K562 (cell line): ENCODE results near the gene EIF4G1. TPM values are rescaled to one million over a fixed set of nuclear protein-coding genes. Genes with fewer than 3 reads are reported as not detected.

Source experiments
- ATAC-seq: fragments of 200-7000 bp; cut with Tn5 transposase; 3 replicates; pipeline ENCODE4 v1.9.1; 2020; ENCODE audit warnings: moderate library complexity
- BruUV-seq: library from RNA; stranded (reverse); fragments of 400-500 nt; replicated peaks from 2 replicates; lab custom pipeline; 2021; lab: Mats Ljungman, UMichigan
- CTCF ChIA-PET: fragments of 300-600 bp; formaldehyde crosslinking; extraction: SDS; loops from one replicate; lab custom pipeline; 2021; ENCODE audit warnings: low intra/inter-chr PET ratio; lab: Yijun Ruan, JAX
- POLR2A ChIA-PET: fragments of 300-600, 350-650 bp; sonication (Branson Sonifier 250); formaldehyde crosslinking; extraction: SDS; loops from one replicate; lab custom pipeline; 2021; ENCODE audit warnings: antibody characterized with exemption, inconsistent platforms; lab: Yijun Ruan, JAX
- DNase-seq, 4 experiments: peaks; one replicate each; pipeline versions ENCODE4 v3.0.0 to v3.0.0-alpha.2; 2011 to 2018; ENCODE audit warnings: low spot score in 3 of 4, mixed read lengths in 3 of 4; ENCODE audit errors: extremely low read depth in 1 of 4
- FAIRE-seq: peaks from 2 replicates; lab custom pipeline; 2011; peaks lifted over from hg19 to GRCh38; lab: Jason Lieb, UNC
- H2AFZ ChIP-seq: 2 replicates; pipeline ENCODE4 v1.6.0; 2011; ENCODE audit warnings: low read depth, low read length, control low read depth, inconsistent platforms
- H3K27ac ChIP-seq: fragments of 200-600 bp; 3 replicates; pipeline ENCODE4 v1.8.0; 2011; ENCODE audit warnings: low read depth, mild to moderate bottlenecking, control low read depth, inconsistent platforms, low read length, moderate library complexity, mixed read lengths; ENCODE audit errors: extremely low read depth
- H3K27me3 ChIP-seq, 2 experiments: fragments of 300-600 bp in 1 of 2; 2 replicates in 1 of 2; 3 replicates in 1 of 2; pipeline versions ENCODE4 v1.6.0 to v1.8.0; 2011; ENCODE audit warnings: inconsistent platforms in 2 of 2, low read length in 2 of 2, mild to moderate bottlenecking in 1 of 2, mixed read lengths in 1 of 2, moderate library complexity in 1 of 2; ENCODE audit not compliant: control insufficient read depth in 2 of 2, insufficient read depth in 2 of 2
- H3K36me3 ChIP-seq: fragments of 300-600 bp; 3 replicates; pipeline ENCODE4 v1.8.0; 2011; ENCODE audit warnings: mild to moderate bottlenecking, low read length, inconsistent platforms; ENCODE audit not compliant: control insufficient read depth, insufficient read depth
- H3K4me1 ChIP-seq, 2 experiments: fragments of 200-600 bp in 1 of 2; replicated peaks in 1 of 2; 2 replicates in 1 of 2; 3 replicates in 1 of 2; pipeline versions ENCODE4 v1.5.1 to v1.8.0; 2011; ENCODE audit warnings: inconsistent platforms in 2 of 2, low read length in 2 of 2, mild to moderate bottlenecking in 1 of 2, mixed read lengths in 1 of 2, moderate library complexity in 1 of 2; ENCODE audit not compliant: control insufficient read depth in 2 of 2, insufficient read depth in 2 of 2
- H3K4me2 ChIP-seq: 2 replicates; pipeline ENCODE4 v1.6.1; 2011; ENCODE audit warnings: low read length, control low read depth, inconsistent platforms, mixed read lengths; ENCODE audit not compliant: insufficient read depth
- H3K4me3 ChIP-seq: fragments of 200-600 bp; sonication (generic), shearing (Covaris generic); 2 replicates; pipeline ENCODE4 v1.5.1; 2016; ENCODE audit warnings: control low read depth, inconsistent platforms
- H3K79me2 ChIP-seq: fragments of 200-600 bp; 3 replicates; pipeline ENCODE4 v1.8.0; 2011; ENCODE audit warnings: low read length, inconsistent platforms; ENCODE audit not compliant: control insufficient read depth, insufficient read depth
- H3K9ac ChIP-seq, 2 experiments: 2 replicates each; pipeline versions ENCODE4 v1.6.0 to v1.6.1; 2011; ENCODE audit warnings: low read depth in 2 of 2, low read length in 2 of 2, control low read depth in 1 of 2, inconsistent platforms in 1 of 2, mild to moderate bottlenecking in 1 of 2, mixed read lengths in 1 of 2; ENCODE audit not compliant: insufficient read depth in 1 of 2
- H3K9me1 ChIP-seq: one replicate; pipeline ENCODE4 v1.6.0; 2011; ENCODE audit warnings: inconsistent platforms, mild to moderate bottlenecking, low read length, moderate library complexity; ENCODE audit not compliant: control insufficient read depth, insufficient read depth
- H3K9me3 ChIP-seq: replicated peaks from 2 replicates; pipeline ENCODE4 v1.5.1; 2011; ENCODE audit warnings: low read depth, low read length, inconsistent platforms; ENCODE audit not compliant: control insufficient read depth, insufficient read depth
- H4K20me1 ChIP-seq: replicated peaks from 2 replicates; pipeline ENCODE4 v1.6.1; 2011; ENCODE audit warnings: low read length, inconsistent platforms, mixed read lengths; ENCODE audit not compliant: control insufficient read depth, insufficient read depth
- CHD7 ChIP-seq: fragments of 200-600 bp; sonication (generic); IDR thresholded peaks from one replicate; pipeline ENCODE4 v1.6.1; 2012; ENCODE audit warnings: mild to moderate bottlenecking, low read depth, low read length, inconsistent platforms
- ETS2 ChIP-seq: IDR thresholded peaks from 2 replicates; pipeline ENCODE4 v1.6.1; 2016; ENCODE audit warnings: borderline replicate concordance, missing genetic modification characterization, mild to moderate bottlenecking, moderate library complexity, missing compliant biosample characterization; ENCODE audit not compliant: poor library complexity, severe bottlenecking
- FOXA3 ChIP-seq, 2 experiments: fragments of 450-650 bp in 1 of 2; sonication (generic) in 1 of 2; formaldehyde crosslinking; IDR thresholded peaks in 1 of 2; conservative IDR thresholded peaks in 1 of 2; 2 replicates each; pipeline versions ENCODE4 v1.4.0 to v1.8.0; 2020 to 2022; ENCODE audit warnings: mild to moderate bottlenecking in 2 of 2, missing genetic modification reagents in 1 of 2
- IRF1 ChIP-seq: sonication (generic); formaldehyde crosslinking; IDR thresholded peaks from 2 replicates; pipeline ENCODE4 v1.8.0; 2022; ENCODE audit warnings: missing genetic modification reagents, mild to moderate bottlenecking, borderline replicate concordance
- NRF1 ChIP-seq, 2 experiments: fragments of 450-650 bp; IDR thresholded peaks in 1 of 2; conservative IDR thresholded peaks in 1 of 2; 2 replicates each; pipeline ENCODE4 v1.6.1; 2014; ENCODE audit warnings: mild to moderate bottlenecking in 2 of 2
- ZNF354B ChIP-seq: fragments of 250-450 bp; sonication (Bioruptor Pico); IDR thresholded peaks from 2 replicates; pipeline ENCODE4 v1.4.0; 2020
- ZNF639 ChIP-seq, 2 experiments: fragments of 200-800 bp in 1 of 2; sonication (Bioruptor generic) in 1 of 2; sonication (generic) in 1 of 2; formaldehyde crosslinking in 1 of 2; IDR thresholded peaks in 1 of 2; conservative IDR thresholded peaks in 1 of 2; 2 replicates each; pipeline versions ENCODE4 v1.5.0 to v1.6.1; 2016 to 2020; ENCODE audit warnings: missing compliant biosample characterization in 1 of 2, missing genetic modification characterization in 1 of 2, missing genetic modification reagents in 1 of 2
- WGBS: fragments of 100-300 bp; shearing (Covaris generic); methylation state at CpG from one replicate; pipeline ENCODE4 v1.1.6; 2016; ENCODE audit warnings: low coverage, mixed read lengths; ENCODE audit not compliant: insufficient coverage; ENCODE audit errors: missing lambda C conversion rate; 5-methylcytosine and 5-hydroxymethylcytosine counted together
- in situ Hi-C: fragments of 300-500 bp; cut with MboI; formaldehyde crosslinking; loops from 4 replicates; pipeline ENCODE4 v1.15.0; 2018; ENCODE audit warnings: inconsistent platforms, mixed read lengths
- intact Hi-C: fragments of 100-400 bp; cut with micrococcal nuclease; formaldehyde crosslinking; loops from 2 replicates; pipeline ENCODE4 v1.14.2; 2022
- polyA plus RNA-seq, 8 experiments: library from polyadenylated mRNA; depleted of rRNA in 4 of 8; stranded (reverse) in 5 of 8; unstranded in 3 of 8; fragments of >200 nt; fragmentation: Nextera tagmentation in 2 of 8; fragmentation: Illumina TruSeq in 1 of 8; extraction: Ambion mirVana in 2 of 8; extraction: Trizol in 1 of 8; gene quantifications; 2 replicates each; pipeline versions ENCODE4 v1.2.1 to v1.2.3, GENCODE V29; 2011 to 2014; ENCODE audit warnings: inconsistent platforms in 1 of 8, missing spikeins in 1 of 8
- total RNA-seq, 7 experiments: library from RNA; depleted of rRNA in 6 of 7; stranded (reverse); fragments of >200 nt in 6 of 7; fragmentation: Illumina TruSeq in 2 of 7; extraction: Trizol in 2 of 7; gene quantifications; 2 replicates each; pipeline versions ENCODE4 v1.2.1 to v1.2.3, GENCODE V29; 2011 to 2021; ENCODE audit warnings: low replicate concordance in 1 of 7

The EIF4G1 gene
- total and polyA plus RNA-seq, 9 of the 15 experiments (the other 6 are each of a cell fraction or from before 2014, with no cell fraction given): 4.6 to 505 (median 155) TPM

- H2AFZ ChIP-seq: no peak overlapping the region
- CTCF ChIA-PET: interaction anchor here (0.6 kb wide), 1 partner anchor 11 kb away, joined by 3 read pairs; no protein-coding TSS in a partner anchor
- no TSS peak for BruUV-seq
- peaks cover 16% of the 10 kb centered on the region for H3K79me2 ChIP-seq
- peaks cover 36% of the 10 kb centered on the region for H3K36me3 ChIP-seq
- FAIRE-seq (no peak), ATAC-seq (no peak), DNase-seq (no peak)
- H3K9me1 ChIP-seq: peaks cover 11% of the 10 kb centered on the region
- POLR2A ChIA-PET: interaction anchor here (1.4 to 1.9 kb wide), 2 partner anchors 10 to 11 kb away, joined by 7 to 8 read pairs; no protein-coding TSS in a partner anchor
- H3K4me2 ChIP-seq: no peak overlapping the region
- no peaks in the 10 kb centered on the region for H3K27me3 ChIP-seq
- WGBS: 70% methylated on average over 7 of the region's 7 CpGs
- intact Hi-C loops (no loop called here), in situ Hi-C loops (no loop called here)
- peaks cover 24% of the 10 kb centered on the region for H4K20me1 ChIP-seq
- H3K9me3 ChIP-seq: no peaks in the 10 kb centered on the region
- H3K9ac ChIP-seq: peak overlapping the region in 1 of 2 experiments; percentile 47; a peak in 1 of 4 replicates
- peaks cover 37 to 57% of the 10 kb centered on the region in 2 experiments for H3K4me1 ChIP-seq
- no peak overlapping the region for H3K4me3 ChIP-seq
- no peak overlapping the region for H3K27ac ChIP-seq
- no peak for TF ChIP-seq ZNF354B (CRISPR knock-in tag)
- TF ChIP-seq ZNF639 (CRISPR knock-in tag; conservative IDR thresholded peaks at IDR 0.05 in 1 of 2, IDR thresholded peaks at IDR 0.05 in 1 of 2): no peak
- no peak for TF ChIP-seq NRF1 (conservative IDR thresholded peaks at IDR 0.05 in 1 of 2, IDR thresholded peaks at IDR 0.05 in 1 of 2)
- TF ChIP-seq ETS2: no peak
- TF ChIP-seq FOXA3 (CRISPR knock-in tag; conservative IDR thresholded peaks at IDR 0.05 in 1 of 2, IDR thresholded peaks at IDR 0.05 in 1 of 2): no peak
- TF ChIP-seq IRF1 (CRISPR knock-in tag): no peak
- no peak for TF ChIP-seq CHD7
Measured at GRCh38 chr3:184337981-184338380, 23.6 kb downstream of the EIF4G1 start.
